HG03521 (cell line): Measurements from ENCODE around the gene C1QL1.
A peak's percentile ranks its signal among the peaks of the same experiment; 100 is the strongest.

Experiments
- ATAC-seq: cut with Tn5 transposase; IDR thresholded peaks from one replicate; pipeline ENCODE4 v1.9.1; 2021; ENCODE audit warnings: mild to moderate bottlenecking, moderate library complexity; ENCODE audit not compliant: unreplicated experiment

The C1QL1 gene

GRCh38 chr17:44932096-44932786 lies 35.9 kb downstream of the C1QL1 start:
- ATAC-seq = no peak

DNA sequence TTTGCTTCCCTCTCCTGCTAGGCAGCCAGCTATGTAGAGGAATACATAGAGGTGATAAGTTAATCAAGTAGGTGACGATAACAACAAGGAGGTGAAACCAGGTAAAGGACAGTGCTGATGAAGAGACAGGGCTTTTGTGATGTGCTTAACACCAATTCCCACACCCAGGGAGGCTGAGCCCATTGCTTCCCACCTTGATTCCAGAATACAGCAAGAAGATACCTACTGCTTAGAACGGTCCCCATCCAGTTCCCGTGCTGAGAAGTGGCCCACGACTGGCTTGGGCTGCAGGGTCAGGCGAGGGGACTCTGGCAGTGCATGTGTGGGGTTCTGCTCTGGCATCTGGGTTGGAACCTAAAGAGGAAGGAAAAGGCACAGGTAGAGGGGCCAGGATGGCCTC lies 36.7 kb downstream of the C1QL1 start:
- ATAC-seq = no peak

GRCh38 chr17:44930667-44931066 lies 37.4 kb downstream of the C1QL1 start:
- no peak for ATAC-seq

GRCh38 chr17:44928950-44929720 lies 39.0 kb downstream of the C1QL1 start:
- ATAC-seq = no peak

DNA sequence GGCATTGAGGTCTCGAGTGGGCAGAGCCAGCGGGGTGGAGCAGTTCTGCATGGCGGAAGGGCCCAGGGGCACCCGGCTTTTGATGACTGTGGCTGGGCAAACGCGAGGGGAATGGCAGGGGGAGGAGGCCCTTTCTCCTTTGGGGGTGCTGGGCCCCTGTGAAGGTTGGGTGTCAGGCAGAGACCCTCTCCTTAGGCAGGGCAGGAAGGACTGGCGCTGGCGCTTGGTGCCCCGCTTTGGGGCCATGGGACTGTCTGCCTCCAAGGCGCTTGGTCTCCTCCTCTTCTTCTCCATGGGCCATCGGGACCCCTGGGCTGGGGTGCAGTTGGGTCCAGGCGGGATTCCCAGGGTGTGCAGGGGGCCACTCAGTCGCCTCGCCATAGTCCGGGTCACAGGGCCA lies 40.0 kb downstream of the C1QL1 start:
- no peak for ATAC-seq

DNA sequence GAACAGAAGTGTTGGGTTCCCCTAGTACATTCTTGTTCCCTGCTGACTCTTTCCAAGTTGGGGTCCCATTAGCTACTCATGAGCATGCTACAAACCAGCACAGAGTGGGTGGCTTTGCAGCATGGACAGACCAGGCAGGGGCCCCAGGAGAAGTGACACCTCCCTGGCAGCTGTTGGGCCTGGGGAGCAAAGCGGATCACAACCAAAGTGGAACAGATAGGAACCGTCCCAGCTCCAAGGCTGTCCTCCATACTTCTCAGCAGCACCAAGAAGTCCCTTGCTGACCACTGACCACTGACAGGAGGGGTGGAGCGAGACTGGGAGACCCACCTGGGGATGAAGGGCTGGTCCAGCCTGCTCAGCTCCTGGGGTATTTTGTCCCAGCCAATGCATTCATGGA lies 40.4 kb downstream of the C1QL1 start:
- no peak for ATAC-seq

GRCh38 chr17:44926821-44927525 lies 41.1 kb downstream of the C1QL1 start:
- ATAC-seq = no peak

DNA sequence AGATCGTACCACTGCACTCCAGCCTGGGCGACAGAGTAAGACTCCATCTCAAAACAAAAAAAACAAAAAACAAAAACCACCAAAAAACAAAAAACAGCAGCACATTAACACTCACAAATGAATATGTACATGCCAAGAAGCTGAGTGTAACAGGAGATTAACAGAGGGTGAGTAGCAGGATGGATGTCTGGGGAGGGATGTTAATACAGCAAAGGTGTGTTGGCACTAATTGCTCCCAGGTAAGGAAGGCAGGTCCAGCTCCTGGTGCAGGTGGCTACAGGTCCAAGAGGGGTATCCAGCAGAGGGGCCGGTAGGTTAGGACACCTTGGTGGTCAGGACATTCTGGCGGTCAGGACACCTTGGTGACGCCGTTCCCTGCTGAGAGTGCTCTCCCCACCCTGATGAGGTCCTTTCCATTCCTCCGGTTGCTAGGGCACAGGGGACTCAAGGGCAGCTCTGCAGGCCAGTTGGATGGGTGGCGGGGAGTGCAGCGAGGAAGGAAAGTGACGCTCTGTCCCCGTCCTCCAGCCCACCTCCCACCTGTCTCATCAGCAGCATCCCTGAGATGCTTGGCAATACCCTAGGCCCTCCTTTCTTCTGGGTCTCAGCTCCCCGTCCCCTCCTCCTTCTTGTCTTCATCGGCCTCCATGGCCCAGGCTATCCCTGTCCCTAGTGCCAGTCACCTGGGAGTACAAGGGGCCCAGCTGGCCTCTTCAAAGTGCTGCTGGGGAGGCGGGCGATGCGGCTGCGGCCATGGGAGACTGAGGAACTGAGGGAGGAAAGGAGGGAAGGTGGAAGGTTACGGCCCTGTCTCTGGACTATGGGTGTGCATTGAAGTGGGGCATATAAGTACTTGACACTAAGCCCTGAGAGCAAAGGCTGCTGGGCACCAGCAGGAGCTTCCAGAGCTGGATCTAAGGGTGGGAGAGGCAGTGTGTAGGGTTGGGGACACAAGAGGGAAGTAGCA lies 42.1 kb downstream of the C1QL1 start:
- ATAC-seq = no peak

GRCh38 chr17:44924107-44924544 lies 44.0 kb downstream of the C1QL1 start:
- ATAC-seq = no peak

DNA sequence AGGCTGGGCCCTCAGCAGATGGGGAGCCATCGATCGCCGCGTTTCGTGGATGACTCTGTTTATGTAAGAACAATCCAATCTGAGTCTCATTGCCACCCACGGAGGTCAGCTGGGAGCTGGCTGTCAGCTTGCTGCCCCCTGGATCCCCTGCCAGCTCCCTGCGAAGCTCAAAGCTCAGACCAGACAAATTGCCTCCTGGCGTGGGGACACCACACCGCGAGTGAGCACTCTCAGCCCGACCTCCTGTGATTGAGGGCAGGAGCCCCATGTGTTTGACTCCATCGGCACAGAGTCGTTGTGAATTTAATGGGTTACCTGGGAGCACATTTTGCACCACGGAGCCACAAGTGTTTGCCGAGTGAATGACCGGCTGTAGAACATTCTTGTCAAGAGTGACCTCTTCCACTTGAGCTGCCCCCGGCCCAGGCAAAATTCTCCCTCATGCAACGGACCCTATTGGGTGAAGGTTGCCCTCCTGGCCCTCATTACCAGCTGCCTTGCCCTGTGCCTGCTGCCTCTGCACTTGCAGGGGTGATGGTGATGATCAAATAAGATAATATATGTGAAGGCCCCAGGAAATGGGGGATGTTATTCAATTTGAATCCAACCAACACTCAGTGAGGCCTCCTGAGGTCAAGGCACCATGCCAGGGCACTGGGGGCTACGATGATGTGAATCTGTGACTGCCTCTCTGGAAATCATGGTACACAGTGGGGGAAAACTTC lies 45.2 kb downstream of the C1QL1 start:
- no peak for ATAC-seq

- no peak for ATAC-seq
Measured at GRCh38 chr17:44922136-44922535, 46.0 kb downstream of the C1QL1 start.

DNA sequence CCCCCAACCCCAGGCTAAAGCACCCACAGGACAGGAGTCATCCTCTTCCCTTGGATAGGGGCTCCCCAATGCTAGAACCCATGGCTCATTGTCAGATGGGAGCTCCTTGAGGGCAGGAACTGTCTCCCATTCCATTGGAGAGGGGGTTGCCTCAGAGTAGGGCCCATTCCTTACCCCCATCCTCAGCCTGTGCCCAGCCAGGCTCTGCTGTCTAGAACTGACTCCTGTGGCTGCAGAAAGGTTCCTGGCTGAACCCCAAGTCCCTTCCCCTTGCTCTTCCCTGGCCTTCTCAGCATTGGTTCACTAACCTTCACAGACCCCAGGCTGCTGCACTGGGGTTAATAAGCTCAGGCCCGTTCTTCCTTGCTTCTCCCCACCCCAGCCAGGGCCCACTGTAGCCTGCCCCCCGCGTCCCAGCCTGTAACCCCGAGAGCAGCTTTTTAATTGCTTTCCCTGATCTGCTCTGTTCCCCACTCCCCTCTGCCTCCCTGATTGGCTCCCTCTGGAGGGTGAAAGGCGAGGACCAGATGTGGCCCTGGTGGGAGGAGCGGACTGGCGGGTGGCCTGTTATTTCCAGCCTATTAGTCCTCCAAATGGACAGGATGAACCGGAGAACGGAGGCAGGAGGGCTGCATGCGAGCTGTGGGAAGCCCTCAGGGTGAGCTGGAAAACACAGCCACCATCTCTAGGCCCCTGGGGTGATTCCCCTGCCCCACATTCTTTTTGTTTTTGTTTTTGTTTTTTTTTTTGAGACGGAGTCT lies 46.8 kb downstream of the C1QL1 start:
- no peak for ATAC-seq

- ATAC-seq = no peak
Measured at GRCh38 chr17:44920565-44920940, 47.5 kb downstream of the C1QL1 start.

GRCh38 chr17:44919885-44920564 lies 48.1 kb downstream of the C1QL1 start:
- ATAC-seq = peak; percentile 55

DNA sequence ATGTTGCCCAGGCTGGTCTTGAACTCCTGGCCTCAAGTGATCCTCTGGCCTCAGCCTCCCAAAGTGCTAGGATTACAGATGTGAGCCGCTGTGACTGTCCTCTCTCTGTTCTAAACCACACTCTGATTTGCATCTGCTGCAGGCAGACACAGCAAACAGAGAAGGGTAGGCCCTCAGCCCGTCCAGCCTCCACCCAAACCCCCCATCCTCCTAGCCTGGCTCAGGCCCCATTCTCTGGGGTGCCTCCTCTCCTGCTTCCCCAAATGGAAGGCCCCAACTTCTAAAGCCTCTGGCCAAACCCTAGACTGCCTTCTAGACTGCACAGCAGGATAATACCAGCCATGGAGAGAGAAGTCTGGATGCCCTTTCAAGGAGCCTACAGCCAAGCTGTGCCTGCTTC lies 48.7 kb downstream of the C1QL1 start:
- ATAC-seq = no peak

DNA sequence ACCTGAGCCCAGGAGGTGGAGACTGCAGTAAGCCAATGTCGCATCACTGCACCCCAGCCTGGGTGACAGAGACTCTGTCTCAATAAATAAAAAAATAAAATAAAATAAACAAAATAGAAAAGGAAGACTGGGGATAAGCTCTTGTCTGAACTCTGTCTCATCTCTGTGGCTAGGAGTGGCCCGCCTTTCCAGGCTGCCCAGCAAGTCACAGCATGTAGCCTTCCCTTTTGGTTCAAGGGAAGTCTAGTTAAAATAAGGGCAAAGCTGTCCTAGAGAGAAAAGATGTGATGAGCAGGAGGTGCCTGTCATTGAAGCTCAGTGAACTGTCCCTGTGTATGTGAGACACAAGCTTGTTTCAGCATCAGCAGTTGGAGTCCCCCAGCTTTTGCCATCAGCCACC lies 50.1 kb downstream of the C1QL1 start:
- ATAC-seq = no peak

DNA sequence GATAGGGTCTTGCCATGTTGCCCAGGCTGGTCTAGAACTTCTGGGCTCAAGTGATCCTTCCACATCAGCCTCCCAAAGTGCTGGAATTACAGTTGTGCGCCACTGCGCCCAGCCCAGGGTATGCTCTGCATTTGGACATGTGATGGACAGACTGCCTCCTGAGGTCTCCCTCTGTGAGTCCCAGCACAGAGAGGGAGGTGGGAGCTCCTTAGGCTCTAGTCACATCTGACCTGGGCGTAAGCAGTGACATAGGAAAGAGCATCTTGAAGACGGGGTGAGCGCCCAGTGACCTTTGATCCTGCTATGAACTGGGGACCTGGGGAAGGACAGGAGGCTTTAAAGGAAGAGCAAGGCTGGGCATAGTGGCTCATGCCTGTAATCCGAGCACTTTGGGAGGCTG lies 50.6 kb downstream of the C1QL1 start:
- no peak for ATAC-seq

DNA sequence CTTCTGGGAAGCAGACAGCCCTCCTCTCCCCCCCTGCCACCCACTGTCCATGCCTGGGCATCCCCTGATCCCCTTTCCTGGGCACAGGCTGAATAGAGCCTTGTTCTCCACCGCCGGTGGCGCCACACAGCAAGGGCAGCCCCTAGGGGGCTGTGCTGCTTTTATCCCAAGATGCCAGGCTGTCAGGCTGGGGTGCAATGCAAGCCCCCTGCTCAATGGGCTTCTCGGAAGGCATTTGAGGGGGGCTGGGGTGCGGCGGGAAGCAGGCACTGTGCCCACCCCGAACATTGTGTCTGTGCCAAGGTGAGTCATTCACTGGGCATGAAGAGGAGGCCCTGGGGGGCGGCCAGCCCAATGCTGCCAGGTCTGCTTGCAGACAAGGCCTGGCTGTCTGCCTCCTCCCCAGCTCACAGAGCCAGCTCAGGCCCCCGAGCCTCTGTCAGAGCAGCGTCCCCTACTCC lies 51.3 kb downstream of the C1QL1 start:
- no peak for ATAC-seq
